GM11168 (cell line): ENCODE measurements around the gene EIF3F.

Experiments used
- in situ Hi-C: fragments of 300-500 bp; cut with MboI; formaldehyde crosslinking; loops from one replicate; pipeline ENCODE4 v1.12.0; 2022; ENCODE audit warnings: low sequenced_read_pairs; ENCODE audit not compliant: unreplicated experiment

EIF3F gene

GRCh38 chr11:8018484-8019313 lies 31.6 kb downstream of the EIF3F start:
- in situ Hi-C loops: loop anchor here (10.0 kb wide), 1 partner anchor 66 kb away; the partner anchor contains the start of gene TUB

GRCh38 chr11:8019314-8020243 lies 32.4 kb downstream of the EIF3F start:
- in situ Hi-C loops: loop anchor here (10.0 kb wide), 1 partner anchor 65 kb away; the partner anchor contains the start of gene TUB

GRCh38 chr11:8020244-8020597 lies 33.1 kb downstream of the EIF3F start:
- in situ Hi-C loops: no loop called here

- in situ Hi-C loops: no loop called here
Observed at GRCh38 chr11:8021920-8022319, 34.8 kb downstream of the EIF3F start.

GRCh38 chr11:8022876-8023275 lies 35.7 kb downstream of the EIF3F start:
- in situ Hi-C loops: no loop called here

GRCh38 chr11:8023831-8024555 lies 36.9 kb downstream of the EIF3F start:
- in situ Hi-C loops: no loop called here

- in situ Hi-C loops: no loop called here
Observed at GRCh38 chr11:8025123-8025522, 38.0 kb downstream of the EIF3F start.

- in situ Hi-C loops: no loop called here
Observed at GRCh38 chr11:8025816-8026215, 38.7 kb downstream of the EIF3F start.

- in situ Hi-C loops: no loop called here
Observed at GRCh38 chr11:8026982-8027381, 39.8 kb downstream of the EIF3F start.

GRCh38 chr11:8028766-8029165 lies 41.6 kb downstream of the EIF3F start:
- in situ Hi-C loops: no loop called here

GRCh38 chr11:8030526-8031247 lies 43.5 kb downstream of the EIF3F start:
- in situ Hi-C loops: no loop called here

GRCh38 chr11:8031248-8032115 lies 44.3 kb downstream of the EIF3F start:
- in situ Hi-C loops: no loop called here

GRCh38 chr11:8032122-8032521 lies 45.0 kb downstream of the EIF3F start:
- in situ Hi-C loops: no loop called here

- in situ Hi-C loops: no loop called here
Observed at GRCh38 chr11:8032576-8033304, 45.6 kb downstream of the EIF3F start.

- in situ Hi-C loops: no loop called here
Observed at GRCh38 chr11:8033305-8034105, 46.4 kb downstream of the EIF3F start.

GRCh38 chr11:8034106-8034585 lies 47.0 kb downstream of the EIF3F start:
- in situ Hi-C loops: no loop called here

- in situ Hi-C loops: no loop called here
Observed at GRCh38 chr11:8034604-8035190, 47.6 kb downstream of the EIF3F start.
